ENCODE measurements around the gene CPSF7. TPM values are rescaled to one million over a fixed set of nuclear protein-coding genes. Genes with fewer than 3 reads are reported as not detected.

Gene CPSF7
- total and polyA plus RNA-seq, 4 donors = 12.5 to 23.7 (median 22.2) TPM

- TF ChIP-seq GABPA (IDR thresholded peaks at IDR 0.05 in 1 of 2, conservative IDR thresholded peaks at IDR 0.05 in 1 of 2) (no peak), MAX (IDR thresholded peaks at IDR 0.05) (no peak), NR2F2 (IDR thresholded peaks at IDR 0.05) (no peak), RAD21 (IDR thresholded peaks at IDR 0.05) (no peak), YY1 (IDR thresholded peaks at IDR 0.05) (no peak), ATF3 (IDR thresholded peaks at IDR 0.05) (no peak), FOXA2 (IDR thresholded peaks at IDR 0.05) (no peak), FOXA1 (IDR thresholded peaks at IDR 0.05) (no peak), HNF4G (IDR thresholded peaks at IDR 0.05) (no peak), REST (IDR thresholded peaks at IDR 0.05) (no peak), SP1 (IDR thresholded peaks at IDR 0.05) (no peak), EGR1 (IDR thresholded peaks at IDR 0.05; ENCODE audit: low read depth in 2 of 2) (no peak), RXRA (IDR thresholded peaks at IDR 0.05) (no peak)
- no peak overlapping the region for H3K27ac ChIP-seq (ENCODE audit: low read depth in 1 of 2, low read length in 2 of 2)
- H3K9ac ChIP-seq (ENCODE audit: low read depth in 1 of 2, low read length in 2 of 2) = no peak overlapping the region
Measured at GRCh38 chr11:61445516-61445915, 15.7 kb upstream of the CPSF7 start.

GRCh38 chr11:61442616-61443015 lies 12.8 kb upstream of the CPSF7 start:
- Histone ChIP-seq H3K9me3 (ENCODE audit: control insufficient read depth in 4 of 4, low read length in 3 of 4) (no peaks in the 10 kb centered on the region), H3K27ac (ENCODE audit: low read depth in 1 of 2, low read length in 2 of 2) (no peak overlapping the region), H3K36me3 (ENCODE audit: control insufficient read depth in 4 of 4, insufficient read depth in 3 of 4, low read depth in 1 of 4, low read length in 3 of 4) (peaks cover 13 to 45% (median 37%) of the 10 kb centered on the region in 4 donors), H3K4me1 (ENCODE audit: control insufficient read depth in 4 of 4, insufficient read depth in 4 of 4, low read length in 3 of 4) (peaks cover 0 to 2% (median 0%) of the 10 kb centered on the region in 4 donors), H3K27me3 (ENCODE audit: control insufficient read depth in 4 of 4, insufficient read depth in 4 of 4, low read length in 3 of 4) (no peaks in the 10 kb centered on the region), H3K4me3 (ENCODE audit: low read depth in 1 of 3, low read length in 3 of 3) (no peak overlapping the region), H3K9ac (ENCODE audit: low read depth in 1 of 2, low read length in 2 of 2) (no peak overlapping the region)
- TF ChIP-seq CTCF (IDR thresholded peaks at IDR 0.05; ENCODE audit: low read depth, low read length, missing input control) (no peak), JUND (IDR thresholded peaks at IDR 0.05) (no peak), HNF4G (IDR thresholded peaks at IDR 0.05) (no peak), EGR1 (IDR thresholded peaks at IDR 0.05; ENCODE audit: low read depth in 2 of 2) (no peak), RXRA (IDR thresholded peaks at IDR 0.05) (no peak), RAD21 (IDR thresholded peaks at IDR 0.05) (no peak), GABPA (IDR thresholded peaks at IDR 0.05 in 1 of 2, conservative IDR thresholded peaks at IDR 0.05 in 1 of 2) (no peak), TAF1 (conservative IDR thresholded peaks at IDR 0.05) (no peak), SP1 (IDR thresholded peaks at IDR 0.05) (no peak), ZBTB33 (IDR thresholded peaks at IDR 0.05) (no peak), NR2F2 (IDR thresholded peaks at IDR 0.05) (no peak), HNF4A (conservative IDR thresholded peaks at IDR 0.05) (no peak), YY1 (IDR thresholded peaks at IDR 0.05) (no peak), MAX (IDR thresholded peaks at IDR 0.05) (no peak), FOXA2 (IDR thresholded peaks at IDR 0.05) (no peak), REST (IDR thresholded peaks at IDR 0.05) (no peak), ATF3 (IDR thresholded peaks at IDR 0.05) (no peak), FOXA1 (IDR thresholded peaks at IDR 0.05) (no peak)
- no peak for DNase-seq (ENCODE audit: low spot score)
- 93% methylated on average over 6 of the region's 6 CpGs for WGBS

More at GRCh38 chr11:61445516-61445915, 15.7 kb upstream of the CPSF7 start:
- H3K4me3 ChIP-seq (ENCODE audit: low read depth in 1 of 3, low read length in 3 of 3) = no peak overlapping the region
- no peaks in the 10 kb centered on the region for H3K9me3 ChIP-seq (ENCODE audit: control insufficient read depth in 4 of 4, low read length in 3 of 4)
- H3K27me3 ChIP-seq (ENCODE audit: control insufficient read depth in 4 of 4, insufficient read depth in 4 of 4, low read length in 3 of 4) = no peaks in the 10 kb centered on the region
- no peak for DNase-seq (ENCODE audit: low spot score)
- WGBS = 83% methylated on average over 4 of the region's 4 CpGs
- H3K4me1 ChIP-seq (ENCODE audit: control insufficient read depth in 4 of 4, insufficient read depth in 4 of 4, low read length in 3 of 4) = no peaks in the 10 kb centered on the region
- peaks cover 5 to 42% (median 29%) of the 10 kb centered on the region in 4 donors for H3K36me3 ChIP-seq (ENCODE audit: control insufficient read depth in 4 of 4, insufficient read depth in 3 of 4, low read depth in 1 of 4, low read length in 3 of 4)

Measured in liver (tissue), 9 donors.